ENCODE measurements around the gene UBR1.
A peak's percentile ranks its signal among the peaks of the same experiment; 100 is the strongest.

Gene UBR1

DNA sequence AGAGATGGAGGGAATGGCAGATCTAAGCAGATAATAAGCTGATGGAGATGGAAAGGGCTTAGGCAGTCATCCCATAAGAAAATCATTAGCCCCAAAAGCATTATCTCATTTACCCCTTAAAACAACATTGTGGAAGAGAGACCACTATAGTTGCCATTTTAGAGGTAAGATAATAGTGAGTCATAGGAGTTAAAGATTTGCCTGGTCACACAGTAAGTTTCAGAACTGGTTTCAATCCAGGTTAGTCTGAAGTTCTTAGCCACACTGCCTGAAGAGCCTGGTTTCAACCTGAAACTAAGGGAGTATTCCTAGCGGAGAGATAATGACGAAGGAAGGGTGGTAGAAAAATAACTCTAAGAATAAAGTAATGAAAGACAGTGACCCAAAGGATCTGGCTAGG, 13.0 kb upstream of the UBR1 start:
- no peak overlapping the region for H3K27ac ChIP-seq
- H2AFZ ChIP-seq (ENCODE audit: low read depth): no peak overlapping the region
- H3K4me3 ChIP-seq (IDR thresholded peaks at IDR 0.05; ENCODE audit: insufficient read depth, low read depth, low read length): no peak overlapping the region
- H3K9ac ChIP-seq: no peak overlapping the region
- no peaks in the 10 kb centered on the region for H3K36me3 ChIP-seq (ENCODE audit: insufficient read depth)
- TF ChIP-seq, protein P1, sequence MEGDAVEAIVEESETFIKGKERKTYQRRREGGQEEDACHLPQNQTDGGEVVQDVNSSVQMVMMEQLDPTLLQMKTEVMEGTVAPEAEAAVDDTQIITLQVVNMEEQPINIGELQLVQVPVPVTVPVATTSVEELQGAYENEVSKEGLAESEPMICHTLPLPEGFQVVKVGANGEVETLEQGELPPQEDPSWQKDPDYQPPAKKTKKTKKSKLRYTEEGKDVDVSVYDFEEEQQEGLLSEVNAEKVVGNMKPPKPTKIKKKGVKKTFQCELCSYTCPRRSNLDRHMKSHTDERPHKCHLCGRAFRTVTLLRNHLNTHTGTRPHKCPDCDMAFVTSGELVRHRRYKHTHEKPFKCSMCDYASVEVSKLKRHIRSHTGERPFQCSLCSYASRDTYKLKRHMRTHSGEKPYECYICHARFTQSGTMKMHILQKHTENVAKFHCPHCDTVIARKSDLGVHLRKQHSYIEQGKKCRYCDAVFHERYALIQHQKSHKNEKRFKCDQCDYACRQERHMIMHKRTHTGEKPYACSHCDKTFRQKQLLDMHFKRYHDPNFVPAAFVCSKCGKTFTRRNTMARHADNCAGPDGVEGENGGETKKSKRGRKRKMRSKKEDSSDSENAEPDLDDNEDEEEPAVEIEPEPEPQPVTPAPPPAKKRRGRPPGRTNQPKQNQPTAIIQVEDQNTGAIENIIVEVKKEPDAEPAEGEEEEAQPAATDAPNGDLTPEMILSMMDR (conservative IDR thresholded peaks at IDR 0.05; ENCODE audit: low read depth, low read length): no peak
- H3K79me2 ChIP-seq (ENCODE audit: insufficient read depth, low read depth): no peaks in the 10 kb centered on the region
- H3K4me2 ChIP-seq: no peak overlapping the region
- H3K4me1 ChIP-seq (ENCODE audit: low read depth, poor library complexity, severe bottlenecking): peaks cover 7% of the 10 kb centered on the region
- no peaks in the 10 kb centered on the region for H3K27me3 ChIP-seq (ENCODE audit: insufficient read depth, low read depth)
- H4K20me1 ChIP-seq (ENCODE audit: insufficient read depth): no peaks in the 10 kb centered on the region

DNA sequence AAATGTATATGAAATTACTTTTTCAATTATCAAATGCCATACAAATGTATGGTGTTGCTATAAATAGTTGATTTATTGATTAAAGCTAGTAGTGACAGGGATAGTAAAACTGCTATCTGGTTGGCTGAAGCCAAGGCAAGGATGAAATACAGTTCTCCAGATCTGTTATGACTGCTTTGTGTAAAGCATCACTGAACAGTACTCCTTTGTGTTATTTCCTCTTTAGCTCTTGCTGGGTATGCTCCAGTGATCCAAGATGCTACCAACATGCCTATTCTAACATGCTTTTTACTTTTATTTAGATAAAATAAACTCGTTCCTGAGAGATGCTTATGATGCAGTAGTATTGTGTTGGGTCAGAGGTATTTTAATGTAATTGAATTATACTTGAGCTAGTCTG, 12.4 kb upstream of the UBR1 start:
- no peak overlapping the region for H2AFZ ChIP-seq (ENCODE audit: low read depth)
- no peaks in the 10 kb centered on the region for H3K27me3 ChIP-seq (ENCODE audit: insufficient read depth, low read depth)
- H3K27ac ChIP-seq: no peak overlapping the region
- H3K4me1 ChIP-seq (ENCODE audit: low read depth, poor library complexity, severe bottlenecking): peaks cover 7% of the 10 kb centered on the region
- no peaks in the 10 kb centered on the region for H3K36me3 ChIP-seq (ENCODE audit: insufficient read depth)
- TF ChIP-seq, protein P1 (conservative IDR thresholded peaks at IDR 0.05; ENCODE audit: low read depth, low read length): no peak
- H4K20me1 ChIP-seq (ENCODE audit: insufficient read depth): no peaks in the 10 kb centered on the region
- no peaks in the 10 kb centered on the region for H3K79me2 ChIP-seq (ENCODE audit: insufficient read depth, low read depth)
- no peak overlapping the region for H3K4me2 ChIP-seq
- H3K9ac ChIP-seq: no peak overlapping the region
- H3K4me3 ChIP-seq (IDR thresholded peaks at IDR 0.05; ENCODE audit: insufficient read depth, low read depth, low read length): no peak overlapping the region

DNA sequence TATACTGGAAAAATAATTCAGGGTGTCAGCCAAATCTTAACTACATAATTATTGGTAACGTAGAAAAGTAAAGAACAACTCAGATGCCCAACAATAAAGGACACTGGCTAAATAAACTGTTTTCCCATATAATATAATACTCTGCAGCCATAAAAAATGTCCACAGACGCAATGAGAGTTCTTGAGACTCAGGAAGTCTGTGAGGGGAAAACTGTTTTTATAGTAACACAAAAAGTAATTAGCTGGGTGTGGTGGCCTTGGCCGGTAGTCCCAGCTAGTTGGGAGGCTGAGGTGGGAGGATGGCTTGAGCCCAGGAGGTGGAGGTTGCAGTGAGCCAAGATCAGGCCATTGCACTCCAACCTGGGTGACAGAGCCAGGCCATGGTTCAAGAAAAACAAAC, 5.5 kb upstream of the UBR1 start:
- no peak overlapping the region for H2AFZ ChIP-seq (ENCODE audit: low read depth)
- H3K4me1 ChIP-seq (ENCODE audit: low read depth, poor library complexity, severe bottlenecking): peaks cover 9% of the 10 kb centered on the region
- no peaks in the 10 kb centered on the region for H4K20me1 ChIP-seq (ENCODE audit: insufficient read depth)
- no peak overlapping the region for H3K4me3 ChIP-seq (IDR thresholded peaks at IDR 0.05; ENCODE audit: insufficient read depth, low read depth, low read length)
- H3K4me2 ChIP-seq: no peak overlapping the region
- no peaks in the 10 kb centered on the region for H3K27me3 ChIP-seq (ENCODE audit: insufficient read depth, low read depth)
- H3K27ac ChIP-seq: no peak overlapping the region
- TF ChIP-seq, protein P1 (conservative IDR thresholded peaks at IDR 0.05; ENCODE audit: low read depth, low read length): no peak
- H3K79me2 ChIP-seq (ENCODE audit: insufficient read depth, low read depth): no peaks in the 10 kb centered on the region
- H3K9ac ChIP-seq: no peak overlapping the region
- no peaks in the 10 kb centered on the region for H3K36me3 ChIP-seq (ENCODE audit: insufficient read depth)

DNA sequence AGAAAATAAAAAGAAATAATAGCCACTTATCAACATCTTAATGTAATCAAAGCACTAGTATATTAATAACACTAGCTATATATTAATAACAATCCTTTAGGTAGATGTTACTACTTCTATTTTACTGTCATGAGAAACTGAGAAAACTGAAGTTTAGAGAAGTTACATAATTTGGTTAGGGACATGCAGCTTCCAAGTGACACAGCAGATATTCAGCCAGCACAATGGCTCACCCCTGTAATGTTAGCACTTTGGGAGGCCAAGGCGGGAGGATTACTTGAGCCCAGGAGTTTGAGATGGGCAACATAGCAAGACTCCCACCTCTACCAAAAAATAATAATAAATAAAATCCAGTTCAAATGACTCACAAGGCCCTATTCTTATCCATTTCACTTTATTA, 1.9 kb upstream of the UBR1 start:
- Histone ChIP-seq H3K4me2 (no peak overlapping the region), H3K4me3 (IDR thresholded peaks at IDR 0.05; ENCODE audit: insufficient read depth, low read depth, low read length) (no peak overlapping the region), H3K4me1 (ENCODE audit: low read depth, poor library complexity, severe bottlenecking) (peaks cover 19% of the 10 kb centered on the region), H4K20me1 (ENCODE audit: insufficient read depth) (no peaks in the 10 kb centered on the region), H3K9ac (no peak overlapping the region), H3K27me3 (ENCODE audit: insufficient read depth, low read depth) (no peaks in the 10 kb centered on the region), H3K36me3 (ENCODE audit: insufficient read depth) (no peaks in the 10 kb centered on the region), H3K27ac (no peak overlapping the region), H3K79me2 (ENCODE audit: insufficient read depth, low read depth) (peaks cover 20% of the 10 kb centered on the region), H2AFZ (ENCODE audit: low read depth) (no peak overlapping the region)
- TF ChIP-seq, protein P1 (conservative IDR thresholded peaks at IDR 0.05; ENCODE audit: low read depth, low read length): no peak

DNA sequence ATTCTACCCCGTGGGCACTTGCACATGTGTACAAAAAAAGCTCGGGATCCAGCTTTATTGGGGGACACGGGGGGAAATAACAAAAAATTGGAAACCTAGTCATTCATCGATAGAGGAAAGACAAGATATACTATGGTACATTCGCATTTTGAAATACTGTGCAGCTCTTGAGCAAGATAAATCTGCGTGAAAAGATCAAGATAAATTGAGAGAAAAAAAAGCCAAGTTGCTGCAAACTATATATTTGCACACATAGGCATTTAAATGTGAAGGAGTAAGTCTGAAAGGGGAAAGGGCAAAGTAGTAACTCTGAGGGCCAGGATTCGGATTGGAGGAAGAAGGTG, 620 bp upstream of the UBR1 start:
- Histone ChIP-seq H3K27me3 (ENCODE audit: insufficient read depth, low read depth) (no peaks in the 10 kb centered on the region), H3K4me1 (ENCODE audit: low read depth, poor library complexity, severe bottlenecking) (peaks cover 19% of the 10 kb centered on the region), H3K9ac (peak overlapping the region; percentile 68), H3K36me3 (ENCODE audit: insufficient read depth) (no peaks in the 10 kb centered on the region), H3K27ac (peak overlapping the region; percentile 65), H4K20me1 (ENCODE audit: insufficient read depth) (no peaks in the 10 kb centered on the region), H2AFZ (ENCODE audit: low read depth) (peak overlapping the region; percentile 94), H3K79me2 (ENCODE audit: insufficient read depth, low read depth) (peaks cover 20% of the 10 kb centered on the region), H3K4me3 (IDR thresholded peaks at IDR 0.05; ENCODE audit: insufficient read depth, low read depth, low read length) (no peak overlapping the region), H3K4me2 (peak overlapping the region; percentile 82)
- TF ChIP-seq, protein P1 (conservative IDR thresholded peaks at IDR 0.05; ENCODE audit: low read depth, low read length): no peak

Data from KMS-11 (cell line).